Measurements from ENCODE around the gene AP3S2. TPM values are rescaled to one million over a fixed set of nuclear protein-coding genes. Genes with fewer than 3 reads are reported as not detected.

Gene AP3S2
- total and polyA plus RNA-seq, 8 donors: 8.4 to 90.4 (median 24.0) TPM

GRCh38 chr15:89822951-89823711 lies 70.7 kb downstream of the AP3S2 start:
- peaks cover 0 to 17% (median 0%) of the 10 kb centered on the region in 3 donors for H3K27me3 ChIP-seq
- peak overlapping the region in 2 of 5 donors; percentile 23 to 24 for H3K27ac ChIP-seq
- no peaks in the 10 kb centered on the region for H3K36me3 ChIP-seq
- peaks cover 2 to 26% (median 11%) of the 10 kb centered on the region in 4 donors for H3K4me1 ChIP-seq
- TF ChIP-seq POLR2A (IDR thresholded peaks at IDR 0.05): no peak
- no peak for TF ChIP-seq EP300 (IDR thresholded peaks at IDR 0.05)
- TF ChIP-seq, protein P1, sequence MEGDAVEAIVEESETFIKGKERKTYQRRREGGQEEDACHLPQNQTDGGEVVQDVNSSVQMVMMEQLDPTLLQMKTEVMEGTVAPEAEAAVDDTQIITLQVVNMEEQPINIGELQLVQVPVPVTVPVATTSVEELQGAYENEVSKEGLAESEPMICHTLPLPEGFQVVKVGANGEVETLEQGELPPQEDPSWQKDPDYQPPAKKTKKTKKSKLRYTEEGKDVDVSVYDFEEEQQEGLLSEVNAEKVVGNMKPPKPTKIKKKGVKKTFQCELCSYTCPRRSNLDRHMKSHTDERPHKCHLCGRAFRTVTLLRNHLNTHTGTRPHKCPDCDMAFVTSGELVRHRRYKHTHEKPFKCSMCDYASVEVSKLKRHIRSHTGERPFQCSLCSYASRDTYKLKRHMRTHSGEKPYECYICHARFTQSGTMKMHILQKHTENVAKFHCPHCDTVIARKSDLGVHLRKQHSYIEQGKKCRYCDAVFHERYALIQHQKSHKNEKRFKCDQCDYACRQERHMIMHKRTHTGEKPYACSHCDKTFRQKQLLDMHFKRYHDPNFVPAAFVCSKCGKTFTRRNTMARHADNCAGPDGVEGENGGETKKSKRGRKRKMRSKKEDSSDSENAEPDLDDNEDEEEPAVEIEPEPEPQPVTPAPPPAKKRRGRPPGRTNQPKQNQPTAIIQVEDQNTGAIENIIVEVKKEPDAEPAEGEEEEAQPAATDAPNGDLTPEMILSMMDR (IDR thresholded peaks at IDR 0.05): no peak
- no peak for TF ChIP-seq POLR2AphosphoS5 (IDR thresholded peaks at IDR 0.05)
- no peaks in the 10 kb centered on the region for H3K9me3 ChIP-seq
- H3K4me3 ChIP-seq: no peak overlapping the region
- no peak for DNase-seq
- 62 to 79% (median 75%) methylated on average over 5 to 7 of the region's 7 CpGs for WGBS, 5 donors
- intact Hi-C loops (cut with DNase I; ENCODE audit: low total_unique reads): no loop called here

- no peak for DNase-seq
- intact Hi-C loops (cut with DNase I; ENCODE audit: low total_unique reads): no loop called here
- TF ChIP-seq POLR2AphosphoS5 (IDR thresholded peaks at IDR 0.05) (no peak), EP300 (IDR thresholded peaks at IDR 0.05) (no peak), POLR2A (IDR thresholded peaks at IDR 0.05) (no peak)
- TF ChIP-seq, protein P1 (IDR thresholded peaks at IDR 0.05): no peak
Observed at GRCh38 chr15:89822611-89822950, 71.2 kb downstream of the AP3S2 start.

GRCh38 chr15:89822026-89822425 lies 71.8 kb downstream of the AP3S2 start:
- intact Hi-C loops (cut with DNase I; ENCODE audit: low total_unique reads): no loop called here
- no peak for DNase-seq
- TF ChIP-seq POLR2A (IDR thresholded peaks at IDR 0.05): no peak
- no peak for TF ChIP-seq POLR2AphosphoS5 (IDR thresholded peaks at IDR 0.05)
- TF ChIP-seq, protein P1 (IDR thresholded peaks at IDR 0.05): no peak
- no peak for TF ChIP-seq EP300 (IDR thresholded peaks at IDR 0.05)
- no peaks in the 10 kb centered on the region for H3K36me3 ChIP-seq
- 50 to 77% (median 59%) methylated on average over 11 of the region's 11 CpGs for WGBS, 5 donors
- H3K27ac ChIP-seq: peak overlapping the region in 1 of 5 donors; percentile 59
- no peak overlapping the region for H3K4me3 ChIP-seq
- H3K27me3 ChIP-seq: peaks cover 0 to 26% (median 0%) of the 10 kb centered on the region in 3 donors
- H3K4me1 ChIP-seq: peaks cover 0 to 18% (median 6%) of the 10 kb centered on the region in 4 donors
- H3K9me3 ChIP-seq: no peaks in the 10 kb centered on the region

More at GRCh38 chr15:89822611-89822950, 71.2 kb downstream of the AP3S2 start:
- H3K4me3 ChIP-seq: no peak overlapping the region
- 78 to 93% (median 82%) methylated on average over 5 of the region's 5 CpGs for WGBS, 5 donors
- H3K36me3 ChIP-seq: no peaks in the 10 kb centered on the region
- H3K27me3 ChIP-seq: peaks cover 0 to 21% (median 0%) of the 10 kb centered on the region in 3 donors
- H3K4me1 ChIP-seq: peaks cover 0 to 23% (median 7%) of the 10 kb centered on the region in 4 donors
- H3K27ac ChIP-seq: peak overlapping the region in 1 of 5 donors; percentile 23
- no peaks in the 10 kb centered on the region for H3K9me3 ChIP-seq

DNA sequence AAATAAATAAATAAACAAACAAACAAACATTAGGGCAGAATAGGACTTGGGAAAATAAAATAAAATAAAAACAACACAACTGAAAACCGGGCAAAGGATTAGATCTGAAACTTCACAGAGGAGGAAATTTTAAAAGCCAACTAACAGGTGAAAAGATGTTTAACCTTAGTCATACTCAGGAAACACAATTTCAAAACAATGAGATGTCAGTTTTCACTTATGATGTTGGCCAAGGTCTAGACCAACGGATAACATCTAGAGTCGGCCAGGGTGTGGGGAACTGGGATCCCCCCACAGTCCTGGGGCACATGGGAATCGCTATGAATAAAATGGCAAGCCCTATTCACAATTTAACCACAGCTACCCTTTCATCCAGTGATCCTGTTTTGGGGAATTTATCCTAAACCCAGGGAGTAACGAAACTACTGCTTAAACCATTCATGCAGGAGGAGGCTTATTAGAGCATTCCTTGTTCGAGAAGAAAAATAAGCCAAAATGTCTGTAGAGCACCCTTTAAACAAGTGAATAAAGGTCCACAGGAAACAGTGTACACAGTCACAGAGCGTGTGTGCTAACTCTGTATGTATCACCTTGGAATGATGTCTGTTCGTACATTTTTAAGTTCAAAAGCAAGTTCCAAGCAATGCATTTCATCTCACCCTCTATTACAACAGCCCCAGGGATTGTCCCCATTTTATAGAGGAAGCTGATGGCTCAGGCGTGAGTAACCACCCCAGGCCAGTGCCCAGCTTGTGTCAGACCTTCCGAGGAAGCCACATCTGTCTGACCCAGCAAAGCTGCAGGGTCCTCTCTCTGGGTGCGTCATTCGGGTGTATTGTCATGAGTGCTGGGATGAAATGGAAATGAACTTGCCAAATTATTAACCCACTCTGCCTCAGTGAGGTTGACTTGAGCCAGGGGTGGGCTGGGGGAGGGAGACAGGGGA lies 72.9 kb downstream of the AP3S2 start:
- no peak for DNase-seq
- H3K36me3 ChIP-seq: no peaks in the 10 kb centered on the region
- 52 to 68% (median 61%) methylated on average over 12 of the region's 12 CpGs for WGBS, 5 donors
- peaks cover 0 to 2% (median 1%) of the 10 kb centered on the region in 4 donors for H3K9me3 ChIP-seq
- no peak overlapping the region for H3K4me3 ChIP-seq
- H3K27ac ChIP-seq: peak overlapping the region in 2 of 5 donors; percentile 57 to 59
- H3K27me3 ChIP-seq: peaks cover 0 to 37% (median 0%) of the 10 kb centered on the region in 3 donors
- TF ChIP-seq POLR2AphosphoS5 (IDR thresholded peaks at IDR 0.05): no peak
- TF ChIP-seq EP300 (IDR thresholded peaks at IDR 0.05): no peak
- no peak for TF ChIP-seq POLR2A (IDR thresholded peaks at IDR 0.05)
- TF ChIP-seq, protein P1 (IDR thresholded peaks at IDR 0.05): no peak
- H3K4me1 ChIP-seq: peaks cover 0 to 15% (median 6%) of the 10 kb centered on the region in 4 donors
- intact Hi-C loops (cut with DNase I; ENCODE audit: low total_unique reads): no loop called here
